HEK293 (cell line): ENCODE data around the gene RABAC1.

Source experiments
- BCL11B ChIP-seq: fragments of 450-650 bp; formaldehyde crosslinking; IDR thresholded peaks from 2 replicates; pipeline ENCODE4 v1.5.1; 2016; ENCODE audit warnings: low read depth, missing biosample characterization, missing genetic modification characterization
- GLI4 ChIP-seq: fragments of 450-650 bp; formaldehyde crosslinking; IDR thresholded peaks from 2 replicates; pipeline ENCODE4 v1.5.1; 2016; ENCODE audit warnings: missing biosample characterization, missing genetic modification characterization
- HIC1 ChIP-seq: fragments of 450-650 bp; formaldehyde crosslinking; IDR thresholded peaks from 2 replicates; pipeline ENCODE4 v1.5.1; 2016; ENCODE audit warnings: missing biosample characterization, missing genetic modification characterization
- KLF8 ChIP-seq: fragments of 450-650 bp; formaldehyde crosslinking; IDR thresholded peaks from 2 replicates; pipeline ENCODE4 v1.5.1; 2016; ENCODE audit warnings: missing biosample characterization, missing genetic modification characterization
- OVOL3 ChIP-seq: fragments of 450-650 bp; formaldehyde crosslinking; IDR thresholded peaks from 2 replicates; pipeline ENCODE4 v1.5.1; 2016; ENCODE audit warnings: missing biosample characterization, missing genetic modification characterization
- SCRT2 ChIP-seq: fragments of 450-650 bp; formaldehyde crosslinking; IDR thresholded peaks from 2 replicates; pipeline ENCODE4 v1.5.1; 2016; ENCODE audit warnings: missing biosample characterization, missing genetic modification characterization
- TCF7L2 ChIP-seq: IDR thresholded peaks from 2 replicates; pipeline ENCODE4 v1.6.1; 2011; ENCODE audit warnings: low read depth, mild to moderate bottlenecking, inconsistent platforms, low read length, moderate library complexity, borderline replicate concordance
- YY2 ChIP-seq: fragments of 450-650 bp; formaldehyde crosslinking; IDR thresholded peaks from 2 replicates; pipeline ENCODE4 v1.5.1; 2016; ENCODE audit warnings: missing biosample characterization, missing genetic modification characterization
- ZBTB1 ChIP-seq: fragments of 450-650 bp; formaldehyde crosslinking; IDR thresholded peaks from 2 replicates; pipeline ENCODE4 v1.5.1; 2016; ENCODE audit warnings: missing biosample characterization, missing genetic modification characterization
- ZBTB8A ChIP-seq: fragments of 450-650 bp; formaldehyde crosslinking; IDR thresholded peaks from 2 replicates; pipeline ENCODE4 v1.5.1; 2016; ENCODE audit warnings: missing biosample characterization, missing genetic modification characterization
- ZFP37 ChIP-seq: fragments of 450-650 bp; formaldehyde crosslinking; IDR thresholded peaks from 2 replicates; pipeline ENCODE4 v1.5.1; 2016; ENCODE audit warnings: missing biosample characterization, missing genetic modification characterization
- ZNF121 ChIP-seq: fragments of 450-650 bp; formaldehyde crosslinking; IDR thresholded peaks from 2 replicates; pipeline ENCODE4 v1.5.1; 2016; ENCODE audit warnings: missing biosample characterization, missing genetic modification characterization
- ZNF132 ChIP-seq: fragments of 450-650 bp; formaldehyde crosslinking; IDR thresholded peaks from 2 replicates; pipeline ENCODE4 v1.5.1; 2017; ENCODE audit warnings: missing biosample characterization, missing genetic modification characterization, borderline replicate concordance
- ZNF169 ChIP-seq: fragments of 450-650 bp; formaldehyde crosslinking; IDR thresholded peaks from 2 replicates; pipeline ENCODE4 v1.5.1; 2016; ENCODE audit warnings: missing biosample characterization, missing genetic modification characterization
- ZNF174 ChIP-seq: fragments of 450-650 bp; formaldehyde crosslinking; IDR thresholded peaks from 2 replicates; pipeline ENCODE4 v1.5.0; 2017; ENCODE audit warnings: missing biosample characterization, mild to moderate bottlenecking, missing genetic modification characterization
- ZNF211 ChIP-seq: fragments of 450-650 bp; formaldehyde crosslinking; IDR thresholded peaks from 2 replicates; pipeline ENCODE4 v1.5.1; 2016; ENCODE audit warnings: low read depth, missing biosample characterization, missing genetic modification characterization
- ZNF223 ChIP-seq: fragments of 450-650 bp; formaldehyde crosslinking; IDR thresholded peaks from 2 replicates; pipeline ENCODE4 v1.5.1; 2016; ENCODE audit warnings: missing biosample characterization, missing genetic modification characterization
- ZNF324 ChIP-seq: fragments of 450-650 bp; formaldehyde crosslinking; IDR thresholded peaks from 2 replicates; pipeline ENCODE4 v1.5.1; 2016; ENCODE audit warnings: missing biosample characterization, missing genetic modification characterization
- ZNF37A ChIP-seq: fragments of 450-650 bp; IDR thresholded peaks from 2 replicates; pipeline ENCODE4 v1.5.1; 2018; ENCODE audit warnings: missing biosample characterization, missing genetic modification characterization
- ZNF391 ChIP-seq: fragments of 450-650 bp; formaldehyde crosslinking; IDR thresholded peaks from 2 replicates; pipeline ENCODE4 v1.5.1; 2016; ENCODE audit warnings: low read depth, missing biosample characterization, missing genetic modification characterization, borderline replicate concordance
- ZNF394 ChIP-seq: fragments of 450-650 bp; formaldehyde crosslinking; IDR thresholded peaks from 2 replicates; pipeline ENCODE4 v1.5.1; 2016; ENCODE audit warnings: missing biosample characterization, missing genetic modification characterization, mild to moderate bottlenecking, moderate library complexity, borderline replicate concordance
- ZNF404 ChIP-seq: fragments of 450-650 bp; formaldehyde crosslinking; IDR thresholded peaks from 2 replicates; pipeline ENCODE4 v1.5.1; 2017; ENCODE audit warnings: missing biosample characterization, missing genetic modification characterization
- ZNF426 ChIP-seq: fragments of 450-650 bp; formaldehyde crosslinking; IDR thresholded peaks from 2 replicates; pipeline ENCODE4 v1.5.1; 2017; ENCODE audit warnings: missing biosample characterization, missing genetic modification characterization, mild to moderate bottlenecking, inconsistent platforms, moderate library complexity
- ZNF48 ChIP-seq: fragments of 450-650 bp; formaldehyde crosslinking; IDR thresholded peaks from 2 replicates; pipeline ENCODE4 v1.5.1; 2016; ENCODE audit warnings: missing biosample characterization, missing genetic modification characterization
- ZNF548 ChIP-seq: fragments of 450-650 bp; formaldehyde crosslinking; IDR thresholded peaks from 2 replicates; pipeline ENCODE4 v1.5.1; 2016; ENCODE audit warnings: missing biosample characterization, missing genetic modification characterization
- ZNF549 ChIP-seq: fragments of 450-650 bp; IDR thresholded peaks from 2 replicates; pipeline ENCODE4 v1.5.1; 2018; ENCODE audit warnings: missing biosample characterization, missing genetic modification characterization, mild to moderate bottlenecking, inconsistent platforms, moderate library complexity
- ZNF571 ChIP-seq: fragments of 450-650 bp; formaldehyde crosslinking; IDR thresholded peaks from 2 replicates; pipeline ENCODE4 v1.5.0; 2017; ENCODE audit warnings: missing biosample characterization, missing genetic modification characterization
- ZNF629 ChIP-seq: fragments of 450-650 bp; formaldehyde crosslinking; IDR thresholded peaks from 2 replicates; pipeline ENCODE4 v1.5.1; 2017; ENCODE audit warnings: missing biosample characterization, missing genetic modification characterization
- ZNF645 ChIP-seq: fragments of 450-650 bp; formaldehyde crosslinking; IDR thresholded peaks from 2 replicates; pipeline ENCODE4; 2016; ENCODE audit warnings: missing biosample characterization, missing genetic modification characterization
- ZNF660 ChIP-seq: fragments of 450-650 bp; IDR thresholded peaks from 2 replicates; pipeline ENCODE4 v1.5.1; 2018; ENCODE audit warnings: missing biosample characterization, mild to moderate bottlenecking, missing genetic modification characterization
- ZNF701 ChIP-seq: fragments of 450-650 bp; formaldehyde crosslinking; IDR thresholded peaks from 2 replicates; pipeline ENCODE4 v1.5.1; 2016; ENCODE audit warnings: missing biosample characterization, missing genetic modification characterization
- TF ChIP-seq, protein P1 (sequence below): fragments of 450-650 bp; formaldehyde crosslinking; IDR thresholded peaks from 2 replicates; pipeline ENCODE4 v1.5.1; 2016; ENCODE audit warnings: missing biosample characterization, missing genetic modification characterization
- TF ChIP-seq, protein P2 (sequence below): sonication (generic); formaldehyde crosslinking; IDR thresholded peaks from 2 replicates; pipeline ENCODE4 v1.8.1; 2022; ENCODE audit warnings: mild to moderate bottlenecking, moderate library complexity, missing genetic modification reagents

RABAC1 gene

DNA sequence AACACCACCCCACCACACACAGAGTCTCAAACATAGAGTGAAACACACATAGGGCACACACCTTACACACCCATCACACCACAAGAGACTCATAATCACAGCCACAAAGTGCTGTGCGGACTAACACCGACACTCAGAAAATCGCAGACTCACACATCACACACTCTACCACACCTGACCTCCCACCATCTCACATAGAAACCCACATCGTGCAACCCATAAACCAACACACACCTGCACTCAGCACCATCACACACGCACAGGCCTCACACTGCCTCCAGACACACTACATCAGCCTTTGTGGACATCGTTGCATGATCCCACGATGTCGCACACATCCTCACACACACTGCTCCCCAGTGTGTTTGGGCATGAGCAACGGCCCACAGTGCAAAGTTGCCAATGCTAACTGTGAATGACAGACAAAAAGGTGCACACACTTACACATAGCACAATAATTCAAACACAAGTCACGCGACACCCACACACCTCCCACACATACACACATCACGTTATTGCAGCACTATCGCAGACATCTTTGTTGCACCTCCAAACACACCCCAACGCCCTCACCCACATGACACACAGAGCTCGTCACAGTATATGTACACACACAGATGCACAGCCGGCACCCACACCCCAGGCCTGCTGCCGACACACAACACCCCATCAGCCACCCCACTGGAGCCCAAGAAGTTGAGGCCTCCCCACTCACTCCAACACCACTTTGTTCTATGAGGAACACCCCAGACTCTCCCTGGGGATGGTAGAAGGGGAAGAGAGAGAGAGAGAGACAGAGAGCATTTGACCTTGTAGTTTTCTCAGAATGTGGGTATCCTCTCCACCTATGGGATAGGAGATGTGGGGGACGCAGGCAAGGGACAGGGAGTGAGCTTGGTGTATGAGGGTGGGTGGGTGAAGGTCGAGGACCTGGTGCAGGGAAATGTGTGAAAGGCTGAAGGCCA is 36.2 kb upstream of the RABAC1 start (continued):
- TF ChIP-seq, protein P1, sequence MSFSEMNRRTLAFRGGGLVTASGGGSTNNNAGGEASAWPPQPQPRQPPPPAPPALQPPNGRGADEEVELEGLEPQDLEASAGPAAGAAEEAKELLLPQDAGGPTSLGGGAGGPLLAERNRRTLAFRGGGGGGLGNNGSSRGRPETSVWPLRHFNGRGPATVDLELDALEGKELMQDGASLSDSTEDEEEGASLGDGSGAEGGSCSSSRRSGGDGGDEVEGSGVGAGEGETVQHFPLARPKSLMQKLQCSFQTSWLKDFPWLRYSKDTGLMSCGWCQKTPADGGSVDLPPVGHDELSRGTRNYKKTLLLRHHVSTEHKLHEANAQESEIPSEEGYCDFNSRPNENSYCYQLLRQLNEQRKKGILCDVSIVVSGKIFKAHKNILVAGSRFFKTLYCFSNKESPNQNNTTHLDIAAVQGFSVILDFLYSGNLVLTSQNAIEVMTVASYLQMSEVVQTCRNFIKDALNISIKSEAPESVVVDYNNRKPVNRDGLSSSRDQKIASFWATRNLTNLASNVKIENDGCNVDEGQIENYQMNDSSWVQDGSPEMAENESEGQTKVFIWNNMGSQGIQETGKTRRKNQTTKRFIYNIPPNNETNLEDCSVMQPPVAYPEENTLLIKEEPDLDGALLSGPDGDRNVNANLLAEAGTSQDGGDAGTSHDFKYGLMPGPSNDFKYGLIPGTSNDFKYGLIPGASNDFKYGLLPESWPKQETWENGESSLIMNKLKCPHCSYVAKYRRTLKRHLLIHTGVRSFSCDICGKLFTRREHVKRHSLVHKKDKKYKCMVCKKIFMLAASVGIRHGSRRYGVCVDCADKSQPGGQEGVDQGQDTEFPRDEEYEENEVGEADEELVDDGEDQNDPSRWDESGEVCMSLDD (tag by site-specific recombination) = 0 out of 2 replicates have a peak, but pooled peaks have one; percentile 31
- TF ChIP-seq ZNF629 (tag by site-specific recombination) = no peak
- no peak for TF ChIP-seq ZNF645 (tag by site-specific recombination)
- no peak for TF ChIP-seq ZBTB1 (tag by site-specific recombination)
- TF ChIP-seq ZNF48 (tag by site-specific recombination) = no peak
- TF ChIP-seq ZNF121 (tag by site-specific recombination) = 0 out of 2 replicates have a peak, but pooled peaks have one; percentile 62
- TF ChIP-seq SCRT2 = no peak
- no peak for TF ChIP-seq ZNF174
- no peak for TF ChIP-seq KLF8
- TF ChIP-seq OVOL3 (tag by site-specific recombination) = no peak
- no peak for TF ChIP-seq ZNF660 (tag by site-specific recombination)
- no peak for TF ChIP-seq ZNF701 (tag by site-specific recombination)
- no peak for TF ChIP-seq GLI4 (tag by site-specific recombination)
- TF ChIP-seq ZBTB8A (tag by site-specific recombination) = no peak
- TF ChIP-seq ZNF169 (tag by site-specific recombination) = no peak
- TF ChIP-seq TCF7L2 = no peak
- no peak for TF ChIP-seq ZNF223 (tag by site-specific recombination)
- TF ChIP-seq ZNF394 = no peak
- TF ChIP-seq ZNF37A (tag by site-specific recombination) = no peak
- TF ChIP-seq, protein P2, sequence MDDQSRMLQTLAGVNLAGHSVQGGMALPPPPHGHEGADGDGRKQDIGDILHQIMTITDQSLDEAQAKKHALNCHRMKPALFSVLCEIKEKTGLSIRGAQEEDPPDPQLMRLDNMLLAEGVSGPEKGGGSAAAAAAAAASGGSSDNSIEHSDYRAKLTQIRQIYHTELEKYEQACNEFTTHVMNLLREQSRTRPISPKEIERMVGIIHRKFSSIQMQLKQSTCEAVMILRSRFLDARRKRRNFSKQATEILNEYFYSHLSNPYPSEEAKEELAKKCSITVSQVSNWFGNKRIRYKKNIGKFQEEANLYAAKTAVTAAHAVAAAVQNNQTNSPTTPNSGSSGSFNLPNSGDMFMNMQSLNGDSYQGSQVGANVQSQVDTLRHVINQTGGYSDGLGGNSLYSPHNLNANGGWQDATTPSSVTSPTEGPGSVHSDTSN (CRISPR knock-in tag) = no peak
- no peak for TF ChIP-seq HIC1 (tag by site-specific recombination)
- TF ChIP-seq ZNF404 (tag by site-specific recombination) = no peak
- TF ChIP-seq ZNF132 (tag by site-specific recombination) = no peak
- no peak for TF ChIP-seq ZNF211 (tag by site-specific recombination)
- no peak for TF ChIP-seq ZNF426 (tag by site-specific recombination)
- TF ChIP-seq YY2 = 0 out of 2 replicates have a peak, but pooled peaks have one; percentile 8
- TF ChIP-seq ZNF571 (tag by site-specific recombination) = no peak
- no peak for TF ChIP-seq BCL11B (tag by site-specific recombination)
- TF ChIP-seq ZNF391 (tag by site-specific recombination) = no peak
- TF ChIP-seq ZNF548 = no peak; the same call in 1 of the 2 replicates
- no peak for TF ChIP-seq ZFP37 (tag by site-specific recombination)
- no peak for TF ChIP-seq ZNF549 (tag by site-specific recombination)
- TF ChIP-seq ZNF324 = no peak
